CD8-positive, alpha-beta memory T cell (primary cell): ENCODE data around the gene FMNL1. TPM values are rescaled to one million over a fixed set of nuclear protein-coding genes. Genes with fewer than 3 reads are reported as not detected.

ENCODE experiments used
- CTCF ChIA-PET: fragments of 350-600 bp; sonication (Branson Sonifier 250); formaldehyde crosslinking; loops from one replicate; lab custom pipeline; 2021; ENCODE audit warnings: antibody characterized with exemption; lab: Charles Lee
- POLR2A ChIA-PET: fragments of 350-600 bp; sonication (Branson Sonifier 250); formaldehyde crosslinking; loops from one replicate; lab custom pipeline; 2021; ENCODE audit warnings: antibody characterized with exemption; lab: Charles Lee
- DNase-seq, 5 donors: peaks; one replicate each; pipeline versions ENCODE4 v3.0.0 to v3.0.0-alpha.2; 2020 to 2022; ENCODE audit warnings: mixed read lengths in 1 of 5
- H3K27ac ChIP-seq: one replicate; pipeline ENCODE4 v1.7.0; 2013; ENCODE audit warnings: low read depth, mild to moderate bottlenecking, low read length, moderate library complexity
- H3K27me3 ChIP-seq: 2 replicates; pipeline ENCODE4 v1.7.0; 2013; ENCODE audit warnings: low read length, mild to moderate bottlenecking; ENCODE audit not compliant: insufficient read depth, poor library complexity, severe bottlenecking
- H3K36me3 ChIP-seq: 2 replicates; pipeline ENCODE4 v1.7.0; 2013; ENCODE audit warnings: mild to moderate bottlenecking, low read length, moderate library complexity; ENCODE audit not compliant: insufficient read depth
- H3K4me1 ChIP-seq: 2 replicates; pipeline ENCODE4 v1.7.0; 2013; ENCODE audit warnings: mild to moderate bottlenecking, low read length, moderate library complexity; ENCODE audit not compliant: insufficient read depth
- H3K4me3 ChIP-seq: 2 replicates; pipeline ENCODE4 v1.7.0; 2013; ENCODE audit warnings: mild to moderate bottlenecking, low read length
- H3K9me3 ChIP-seq: 2 replicates; pipeline ENCODE4 v1.7.0; 2013; ENCODE audit warnings: mild to moderate bottlenecking, low read length
- H3K27ac Mint-ChIP-seq, 8 donors: one replicate each; pipeline ENCODE4 v1.8.0; 2020 to 2021; ENCODE audit warnings: mixed read lengths in 8 of 8, mild to moderate bottlenecking in 6 of 8, inconsistent platforms in 3 of 8, moderate library complexity in 3 of 8
- H3K27me3 Mint-ChIP-seq, 2 donors: one replicate each; pipeline ENCODE4 v1.8.0; 2020 to 2021; ENCODE audit warnings: mixed read lengths in 2 of 2, mild to moderate bottlenecking in 1 of 2, moderate library complexity in 1 of 2
- H3K36me3 Mint-ChIP-seq, 3 donors: one replicate each; pipeline ENCODE4 v1.8.0; 2020 to 2021; ENCODE audit warnings: mixed read lengths in 3 of 3, inconsistent platforms in 1 of 3, mild to moderate bottlenecking in 1 of 3
- H3K4me1 Mint-ChIP-seq, 3 donors: one replicate each; pipeline ENCODE4 v1.8.0; 2020 to 2021; ENCODE audit warnings: mixed read lengths in 3 of 3, inconsistent platforms in 1 of 3, mild to moderate bottlenecking in 1 of 3
- H3K4me3 Mint-ChIP-seq, 7 donors: one replicate each; pipeline ENCODE4 v1.8.0; 2020 to 2021; ENCODE audit warnings: mixed read lengths in 7 of 7, mild to moderate bottlenecking in 6 of 7, moderate library complexity in 4 of 7, inconsistent platforms in 2 of 7
- H3K9me3 Mint-ChIP-seq, 5 donors: one replicate each; pipeline ENCODE4 v1.8.0; 2020 to 2022; ENCODE audit warnings: mixed read lengths in 5 of 5, mild to moderate bottlenecking in 3 of 5, moderate library complexity in 2 of 5, inconsistent platforms in 1 of 5
- polyA plus RNA-seq: library from polyadenylated mRNA; unstranded; fragments of 300-500 nt; fragmentation: Illumina TruSeq; gene quantifications from one replicate; pipeline ENCODE4 v1.2.3, GENCODE V29; 2021
- total RNA-seq, 2 experiments: library from RNA; stranded (reverse); gene quantifications; one replicate each; pipeline ENCODE4 v1.2.3, GENCODE V29; 2021

Gene FMNL1
- total and polyA plus RNA-seq, 3 experiments from 2014 or later: 58.6 to 265 (median 260) TPM

GRCh38 chr17:45291171-45291805 lies 69.6 kb downstream of the FMNL1 start:
- Histone ChIP-seq H3K9me3 (no peaks in the 10 kb centered on the region), H3K4me3 (no peak overlapping the region), H3K27ac (no peak overlapping the region), H3K4me1 (peaks cover 19% of the 10 kb centered on the region), H3K36me3 (peaks cover 30% of the 10 kb centered on the region), H3K27me3 (no peaks in the 10 kb centered on the region)
- ChIA-PET CTCF (interaction anchor here (0.9 to 2.4 kb wide), 4 partner anchors 8 to 102 kb away, joined by 3 to 8 read pairs (median 4); no protein-coding TSS in a partner anchor), POLR2A (no interaction called here)
- no peak overlapping the region for H3K4me3 Mint-ChIP-seq
- no peaks in the 10 kb centered on the region for H3K9me3 Mint-ChIP-seq
- H3K36me3 Mint-ChIP-seq: peaks cover 0 to 75% (median 5%) of the 10 kb centered on the region in 3 donors
- H3K4me1 Mint-ChIP-seq: peaks cover 40 to 57% (median 54%) of the 10 kb centered on the region in 3 donors
- H3K27me3 Mint-ChIP-seq: no peaks in the 10 kb centered on the region
- peak in 1 of 5 donors; percentile 20 for DNase-seq
- H3K27ac Mint-ChIP-seq: peak overlapping the region; percentile 50 to 86 (median 72)

- Histone ChIP-seq H3K4me3 (no peak overlapping the region), H3K4me1 (peaks cover 29% of the 10 kb centered on the region), H3K27ac (no peak overlapping the region), H3K27me3 (no peaks in the 10 kb centered on the region), H3K36me3 (peaks cover 21% of the 10 kb centered on the region), H3K9me3 (no peaks in the 10 kb centered on the region)
- ChIA-PET CTCF (interaction anchor here (1.6 to 2.4 kb wide), 4 partner anchors 10 to 92 kb away, joined by 4 to 8 read pairs (median 5); no protein-coding TSS in a partner anchor), POLR2A (no interaction called here)
- Mint-ChIP-seq H3K36me3 (peaks cover 0 to 67% (median 2%) of the 10 kb centered on the region in 3 donors), H3K4me3 (no peak overlapping the region), H3K27ac (peak overlapping the region; percentile 39 to 87 (median 66)), H3K9me3 (no peaks in the 10 kb centered on the region), H3K27me3 (no peaks in the 10 kb centered on the region), H3K4me1 (peaks cover 54 to 73% (median 70%) of the 10 kb centered on the region in 3 donors)
- DNase-seq: peak in 1 of 5 donors; percentile 10
These were observed 71.2 kb downstream of the FMNL1 start for GRCh38 chr17:45292696-45293412.

- H3K4me3 ChIP-seq: no peak overlapping the region
- POLR2A ChIA-PET: no interaction called here
- H3K9me3 ChIP-seq: no peaks in the 10 kb centered on the region
- H3K27ac Mint-ChIP-seq: peak overlapping the region; percentile 34 to 87 (median 66)
- DNase-seq: peak in 1 of 5 donors; percentile 39
- H3K4me1 Mint-ChIP-seq: peaks cover 60 to 81% (median 77%) of the 10 kb centered on the region in 3 donors
- H3K27me3 ChIP-seq: no peaks in the 10 kb centered on the region
- no peak overlapping the region for H3K27ac ChIP-seq
- no peaks in the 10 kb centered on the region for H3K9me3 Mint-ChIP-seq
- peak overlapping the region in 1 of 7 donors; percentile 36 for H3K4me3 Mint-ChIP-seq
- peaks cover 0 to 64% (median 3%) of the 10 kb centered on the region in 3 donors for H3K36me3 Mint-ChIP-seq
- H3K4me1 ChIP-seq: peaks cover 29% of the 10 kb centered on the region
- no peaks in the 10 kb centered on the region for H3K27me3 Mint-ChIP-seq
- H3K36me3 ChIP-seq: peaks cover 21% of the 10 kb centered on the region
- CTCF ChIA-PET: interaction anchor here (0.8 to 2.4 kb wide), 5 partner anchors 9 to 92 kb away, joined by 3 to 8 read pairs (median 4); no protein-coding TSS in a partner anchor
These were observed 71.9 kb downstream of the FMNL1 start for GRCh38 chr17:45293413-45294211.

- Histone ChIP-seq H3K36me3 (peaks cover 17% of the 10 kb centered on the region), H3K9me3 (no peaks in the 10 kb centered on the region), H3K4me3 (no peak overlapping the region), H3K27me3 (no peaks in the 10 kb centered on the region), H3K4me1 (peaks cover 29% of the 10 kb centered on the region), H3K27ac (no peak overlapping the region)
- DNase-seq: no peak
- Mint-ChIP-seq H3K4me3 (no peak overlapping the region), H3K27ac (peak overlapping the region; percentile 47 to 87 (median 70)), H3K27me3 (no peaks in the 10 kb centered on the region), H3K4me1 (peaks cover 68 to 90% (median 86%) of the 10 kb centered on the region in 3 donors), H3K36me3 (peaks cover 0 to 64% (median 8%) of the 10 kb centered on the region in 3 donors), H3K9me3 (no peaks in the 10 kb centered on the region)
- ChIA-PET CTCF (interaction anchor here (0.8 to 2.2 kb wide), 4 partner anchors 8 to 91 kb away, joined by 3 to 6 read pairs (median 4); no protein-coding TSS in a partner anchor), POLR2A (no interaction called here)
These were observed 72.8 kb downstream of the FMNL1 start for GRCh38 chr17:45294506-45294905.

GRCh38 chr17:45296003-45296832 lies 74.5 kb downstream of the FMNL1 start:
- Histone ChIP-seq H3K9me3 (no peaks in the 10 kb centered on the region), H3K27me3 (no peaks in the 10 kb centered on the region), H3K36me3 (peaks cover 6% of the 10 kb centered on the region), H3K4me3 (no peak overlapping the region), H3K27ac (no peak overlapping the region), H3K4me1 (peaks cover 38% of the 10 kb centered on the region)
- Mint-ChIP-seq H3K27me3 (peaks cover 0 to 2% of the 10 kb centered on the region in 2 donors), H3K9me3 (no peaks in the 10 kb centered on the region), H3K27ac (peak overlapping the region; percentile 31 to 81 (median 72)), H3K4me3 (peak overlapping the region in 4 of 7 donors; percentile 10 to 42 (median 16)), H3K4me1 (peaks cover 74 to 98% (median 95%) of the 10 kb centered on the region in 3 donors), H3K36me3 (peaks cover 0 to 52% (median 6%) of the 10 kb centered on the region in 3 donors)
- ChIA-PET POLR2A (interaction anchor here (0.6 kb wide), 1 partner anchor 30 kb away, joined by 3 read pairs; no protein-coding TSS in a partner anchor), CTCF (interaction anchor here (1.0 to 1.5 kb wide), 4 partner anchors 19 to 89 kb away, joined by 3 to 6 read pairs (median 4); partner anchors contain the start of gene MAP3K14)
- no peak for DNase-seq

GRCh38 chr17:45296833-45297124 lies 75.1 kb downstream of the FMNL1 start:
- Mint-ChIP-seq H3K27me3 (peaks cover 0 to 2% of the 10 kb centered on the region in 2 donors), H3K4me3 (peak overlapping the region in 2 of 7 donors; percentile 10 to 14), H3K9me3 (no peaks in the 10 kb centered on the region), H3K27ac (peak overlapping the region in 7 of 8 donors; percentile 31 to 77 (median 62)), H3K4me1 (peaks cover 75 to 98% (median 95%) of the 10 kb centered on the region in 3 donors), H3K36me3 (peaks cover 0 to 48% (median 6%) of the 10 kb centered on the region in 3 donors)
- ChIA-PET CTCF (interaction anchor here (1.4 kb wide), 1 partner anchor 21 kb away, joined by 3 read pairs; the partner anchor contains the start of gene MAP3K14), POLR2A (interaction anchor here (0.6 kb wide), 1 partner anchor 29 kb away, joined by 3 read pairs; no protein-coding TSS in a partner anchor)
- Histone ChIP-seq H3K4me1 (peaks cover 38% of the 10 kb centered on the region), H3K27ac (no peak overlapping the region), H3K4me3 (no peak overlapping the region), H3K27me3 (no peaks in the 10 kb centered on the region), H3K36me3 (peaks cover 6% of the 10 kb centered on the region), H3K9me3 (no peaks in the 10 kb centered on the region)
- no peak for DNase-seq
